NCI-H2107 treated with DMSO at 0.1 percent for 48 hours (cell line): ENCODE data around the gene CCDC137.

Experiments used
- DNase-seq: peaks from one replicate; lab custom pipeline; 2025; ENCODE audit not compliant: unreplicated experiment; lab: John Stamatoyannopoulos, UW

CCDC137 gene

DNA sequence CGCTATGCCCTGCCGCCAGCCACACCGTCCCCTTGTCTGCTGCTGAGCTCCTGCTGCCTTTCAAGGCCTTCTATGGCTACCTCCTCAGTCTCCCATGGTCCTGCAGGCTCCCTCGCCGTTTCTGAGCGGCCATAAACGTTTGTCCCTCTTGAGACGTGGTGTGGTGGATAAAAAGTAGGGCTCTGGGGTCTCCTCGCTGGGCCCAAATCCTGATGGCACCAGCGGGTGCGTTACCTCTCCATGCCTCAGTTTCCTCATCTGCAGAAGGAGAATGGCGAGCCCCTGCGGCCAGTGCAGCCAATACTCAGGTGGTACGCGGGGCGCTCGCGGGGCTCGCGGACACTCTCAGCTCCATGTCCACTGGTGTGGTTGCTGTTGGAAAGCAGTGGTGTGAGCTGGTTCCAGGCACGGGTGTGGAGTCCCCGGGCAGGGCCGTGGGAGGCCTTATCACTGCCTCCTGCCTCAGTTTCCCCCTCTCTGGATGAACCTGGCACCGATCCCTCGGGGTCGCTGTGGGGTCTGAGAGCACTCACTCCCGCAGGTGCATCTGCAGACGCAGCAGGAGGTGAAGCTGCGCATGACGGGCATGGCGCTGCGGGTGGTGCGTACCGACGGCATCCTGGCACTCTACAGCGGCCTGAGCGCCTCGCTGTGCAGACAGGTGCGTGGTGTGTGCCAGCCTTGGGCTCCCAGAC lies 48.0 kb downstream of the CCDC137 start:
- DNase-seq = no peak

DNA sequence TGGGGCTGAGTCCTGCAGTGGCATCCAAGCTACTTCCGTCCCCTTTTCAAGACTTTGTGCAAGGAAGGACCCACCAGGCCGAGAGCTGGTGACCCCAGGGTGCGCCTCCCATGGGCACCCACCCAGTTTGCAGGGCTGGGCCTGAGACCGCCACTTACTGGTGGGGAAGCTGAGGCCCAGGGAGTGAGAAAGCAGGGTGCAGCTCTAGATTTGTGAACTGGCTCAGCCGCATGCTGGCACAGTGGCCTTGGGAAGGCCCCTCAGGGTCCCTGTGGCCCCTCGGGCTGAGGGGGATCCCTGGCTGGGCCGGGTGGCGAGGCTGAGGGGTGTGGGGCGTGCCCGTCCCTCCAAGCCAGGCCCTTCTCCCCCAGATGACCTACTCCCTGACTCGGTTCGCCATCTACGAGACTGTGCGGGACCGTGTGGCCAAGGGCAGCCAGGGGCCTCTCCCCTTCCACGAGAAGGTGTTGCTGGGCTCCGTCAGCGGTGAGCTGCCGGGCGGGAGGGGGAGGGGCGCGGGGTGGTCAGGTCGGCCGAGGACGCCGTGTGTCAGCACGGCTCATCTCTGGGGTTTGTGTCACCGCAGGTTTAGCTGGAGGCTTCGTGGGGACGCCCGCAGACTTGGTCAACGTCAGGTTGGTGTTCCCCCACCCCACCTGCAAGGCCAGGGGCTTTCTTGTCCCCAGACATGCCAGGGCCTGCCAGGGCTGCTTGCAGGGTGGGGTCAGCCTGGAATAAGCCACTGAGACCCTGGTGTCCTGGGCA lies 48.8 kb downstream of the CCDC137 start:
- no peak for DNase-seq

DNA sequence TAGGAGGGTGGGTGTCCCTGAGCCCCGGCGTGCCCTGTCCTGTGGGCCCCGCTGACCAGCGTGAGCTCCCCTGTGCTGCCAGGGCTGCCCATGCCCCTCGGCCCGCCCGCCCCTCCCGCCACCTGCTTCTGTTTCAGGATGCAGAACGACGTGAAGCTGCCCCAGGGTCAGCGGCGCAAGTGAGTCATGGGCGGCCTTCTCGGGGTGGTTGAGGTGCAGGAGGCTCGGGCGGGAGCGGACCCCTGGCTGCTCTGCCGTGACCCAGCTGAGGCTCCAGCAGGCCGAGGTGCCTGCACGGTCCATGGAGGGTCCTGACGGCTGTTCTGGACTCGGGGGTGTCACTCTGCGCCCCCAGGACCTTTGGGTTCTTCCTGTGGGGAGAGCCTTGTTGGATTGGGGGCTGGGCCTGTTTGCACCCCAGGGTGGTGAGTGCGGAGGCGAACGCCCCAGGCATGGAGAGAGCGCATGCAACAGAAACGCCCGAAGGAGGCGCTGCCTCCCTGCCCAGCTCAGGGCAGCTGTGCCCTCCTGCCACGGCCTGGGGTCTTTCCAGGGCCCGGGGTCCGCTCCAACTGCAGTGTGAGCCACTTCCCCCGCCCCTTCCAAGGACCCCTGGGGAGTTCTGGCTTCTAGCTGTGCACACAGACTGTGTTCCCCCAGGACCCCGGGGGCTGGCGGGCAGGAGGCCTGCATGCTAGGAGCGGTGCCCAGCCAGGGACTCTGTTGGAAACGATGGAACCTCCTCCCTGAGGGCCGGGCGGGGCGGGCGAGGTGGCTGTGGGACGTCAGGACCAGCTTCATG lies 49.5 kb downstream of the CCDC137 start:
- DNase-seq = no peak

GRCh38 chr17:81716674-81716996 lies 50.1 kb downstream of the CCDC137 start:
- DNase-seq = no peak

GRCh38 chr17:81717049-81717765 lies 50.7 kb downstream of the CCDC137 start:
- no peak for DNase-seq

DNA sequence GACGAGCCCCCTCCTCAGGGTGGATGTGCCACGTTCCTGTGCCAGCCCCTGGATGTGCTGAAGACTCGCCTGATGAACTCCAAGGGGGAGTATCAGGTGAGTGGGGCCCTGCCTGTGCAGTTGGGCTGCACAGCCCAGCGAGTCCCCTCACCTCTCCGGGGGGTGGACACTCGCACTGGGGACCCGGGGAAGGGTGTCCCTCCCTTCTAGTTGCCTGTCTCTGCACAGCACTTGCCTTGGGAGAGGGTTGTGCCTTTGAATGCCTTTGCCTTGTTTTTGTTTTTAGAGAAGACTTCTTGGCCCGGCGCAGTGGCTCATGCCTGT lies 51.2 kb downstream of the CCDC137 start:
- DNase-seq = no peak

GRCh38 chr17:81719410-81720266 lies 53.1 kb downstream of the CCDC137 start:
- no peak for DNase-seq

DNA sequence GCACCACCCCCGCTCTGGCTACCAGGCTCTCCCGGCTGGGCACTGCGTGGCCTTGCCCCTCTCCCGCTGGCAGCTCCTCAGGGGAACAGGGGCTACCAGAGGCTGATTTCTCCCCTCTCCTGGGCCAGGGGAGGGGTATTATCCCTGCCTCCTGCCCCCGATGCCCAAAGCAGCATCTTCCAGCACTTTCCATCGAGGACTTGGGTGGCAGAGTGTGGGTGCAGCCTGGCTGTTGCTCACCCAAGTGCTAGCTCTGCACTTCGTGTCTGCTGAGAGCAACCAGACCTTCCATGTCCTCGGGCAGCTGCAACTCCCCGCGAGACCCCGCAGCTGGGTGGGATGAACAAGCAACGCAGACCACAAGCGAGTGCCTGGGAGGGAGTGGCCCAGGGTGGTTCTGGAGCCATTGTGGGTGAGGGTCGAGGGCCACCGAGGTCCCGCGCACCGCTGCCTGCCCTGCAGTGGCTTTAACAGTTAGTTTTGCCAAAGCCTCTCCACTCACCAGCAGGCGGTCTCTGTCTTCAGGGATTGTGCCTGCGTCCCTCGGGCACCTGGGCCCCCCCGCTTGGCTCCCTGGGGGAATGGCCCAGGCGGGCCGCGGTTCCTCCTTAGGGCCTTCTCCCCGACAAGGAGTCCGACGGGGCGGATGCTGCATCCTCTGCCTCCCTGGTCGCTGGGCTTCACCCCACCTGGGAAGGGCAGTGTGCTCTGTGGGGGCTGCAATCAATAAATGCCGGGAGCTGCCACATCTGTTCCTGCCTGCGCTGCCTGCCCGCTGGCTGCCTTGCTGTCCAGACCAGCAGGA lies 53.9 kb downstream of the CCDC137 start:
- no peak for DNase-seq

DNA sequence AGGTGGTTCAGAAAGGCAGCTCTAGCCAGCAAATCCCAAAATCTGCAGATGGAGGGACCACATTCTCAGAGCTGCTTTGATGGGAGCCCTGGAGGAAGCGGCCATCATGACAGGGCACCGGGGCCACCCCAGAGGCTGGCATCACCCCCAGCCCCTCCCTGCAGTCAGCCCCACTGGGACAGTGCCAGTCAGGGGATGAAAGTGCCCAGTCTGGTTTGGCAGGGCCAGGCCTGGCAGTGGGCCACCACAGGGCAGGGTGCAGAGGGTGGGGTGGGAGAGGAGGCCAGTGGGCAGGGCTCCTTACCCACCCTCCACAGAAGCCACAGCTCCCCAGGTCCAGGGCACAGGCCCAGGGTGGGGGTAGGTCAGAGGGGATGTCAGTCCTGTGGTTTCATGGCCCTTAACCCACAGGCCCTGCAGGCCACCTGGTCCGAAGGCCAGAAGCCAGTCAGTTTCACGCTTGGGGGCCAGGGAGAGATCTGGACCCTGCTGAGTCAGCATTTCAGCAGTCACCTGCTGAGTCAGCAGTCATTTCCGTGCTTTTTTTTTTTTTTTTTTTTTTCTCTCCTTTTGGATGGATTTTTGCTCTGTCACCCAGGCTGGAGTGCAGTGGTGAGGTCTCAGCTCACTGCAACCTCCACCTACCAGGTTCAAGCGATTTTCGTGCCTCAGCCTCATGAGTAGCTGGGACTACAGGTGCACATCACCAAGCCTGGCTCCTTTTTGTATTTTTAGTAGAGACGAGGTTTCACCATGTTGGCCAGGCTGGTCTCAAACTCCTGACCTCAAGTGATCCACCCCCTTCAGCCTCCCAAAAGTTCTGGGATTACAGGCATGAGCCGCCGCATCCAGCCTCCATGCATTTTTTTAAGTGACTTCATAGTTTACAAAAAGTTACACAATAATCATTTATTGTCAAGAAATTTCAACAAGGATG lies 55.9 kb downstream of the CCDC137 start:
- DNase-seq = no peak
